Activated naive CD4-positive, alpha-beta T cell (primary cell): Measurements from ENCODE around the gene TARP.
"Not testable (repeated sequence)": the region's sequence is repeated elsewhere in the genome, so short reads cannot be mapped to it uniquely, and the experiment has no call there.

Source experiments
- DNase-seq, 4 experiments: peaks; one replicate each; lab custom pipeline; 2025; lab: John Stamatoyannopoulos, UW

Gene TARP

GRCh38 chr7:38296059-38296857 lies 22.8 kb upstream of the TARP start:
- DNase-seq: no peak

- DNase-seq: no peak
Observed at GRCh38 chr7:38294926-38295325, 21.5 kb upstream of the TARP start.

- DNase-seq: no peak
Observed at GRCh38 chr7:38292442-38292841, 19.0 kb upstream of the TARP start.

GRCh38 chr7:38291650-38292049 lies 18.2 kb upstream of the TARP start:
- no peak for DNase-seq

GRCh38 chr7:38291117-38291647 lies 17.7 kb upstream of the TARP start:
- no peak for DNase-seq

- DNase-seq: no peak
Observed at GRCh38 chr7:38284553-38284952, 11.1 kb upstream of the TARP start.

GRCh38 chr7:38283809-38284208 lies 10.4 kb upstream of the TARP start:
- no peak for DNase-seq

GRCh38 chr7:38283107-38283506 lies 9.7 kb upstream of the TARP start:
- no peak for DNase-seq

GRCh38 chr7:38282081-38282480 lies 8.6 kb upstream of the TARP start:
- DNase-seq: no peak

- no peak for DNase-seq
Observed at GRCh38 chr7:38281266-38281665, 7.8 kb upstream of the TARP start.

GRCh38 chr7:38280707-38281106 lies 7.3 kb upstream of the TARP start:
- DNase-seq: no peak

- DNase-seq: no peak
Observed at GRCh38 chr7:38280000-38280399, 6.6 kb upstream of the TARP start.

GRCh38 chr7:38276096-38276877 lies 2.9 kb upstream of the TARP start:
- DNase-seq: no peak

GRCh38 chr7:38274927-38275620 lies 1.6 kb upstream of the TARP start:
- DNase-seq: no peak

GRCh38 chr7:38274486-38274885 lies 1.1 kb upstream of the TARP start:
- no peak for DNase-seq

- not testable (repeated sequence) for DNase-seq
Observed at GRCh38 chr7:38270405-38270804, 3.0 kb downstream of the TARP start.

- DNase-seq: not testable (repeated sequence)
Observed at GRCh38 chr7:38269704-38270346, 3.6 kb downstream of the TARP start.

- not testable (repeated sequence) for DNase-seq
Observed at GRCh38 chr7:38265958-38266357, 7.5 kb downstream of the TARP start.

GRCh38 chr7:38264602-38265001 lies 8.8 kb downstream of the TARP start:
- not testable (repeated sequence) for DNase-seq

GRCh38 chr7:38263274-38263673 lies 10.2 kb downstream of the TARP start:
- DNase-seq: not testable (repeated sequence)

GRCh38 chr7:38262545-38262944 lies 10.9 kb downstream of the TARP start:
- DNase-seq: no peak

- not testable (repeated sequence) for DNase-seq
Observed at GRCh38 chr7:38262026-38262425, 11.4 kb downstream of the TARP start.
